HG03135 (cell line): ENCODE measurements around the gene NMB.
"Not testable (repeated sequence)": the region's sequence is repeated elsewhere in the genome, so short reads cannot be mapped to it uniquely, and the experiment has no call there.

ENCODE experiments used
- ATAC-seq: cut with Tn5 transposase; IDR thresholded peaks from one replicate; pipeline ENCODE4 v1.9.1; 2021; ENCODE audit warnings: mild to moderate bottlenecking, moderate library complexity; ENCODE audit not compliant: unreplicated experiment

The NMB gene, protein sequence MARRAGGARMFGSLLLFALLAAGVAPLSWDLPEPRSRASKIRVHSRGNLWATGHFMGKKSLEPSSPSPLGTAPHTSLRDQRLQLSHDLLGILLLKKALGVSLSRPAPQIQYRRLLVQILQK

DNA sequence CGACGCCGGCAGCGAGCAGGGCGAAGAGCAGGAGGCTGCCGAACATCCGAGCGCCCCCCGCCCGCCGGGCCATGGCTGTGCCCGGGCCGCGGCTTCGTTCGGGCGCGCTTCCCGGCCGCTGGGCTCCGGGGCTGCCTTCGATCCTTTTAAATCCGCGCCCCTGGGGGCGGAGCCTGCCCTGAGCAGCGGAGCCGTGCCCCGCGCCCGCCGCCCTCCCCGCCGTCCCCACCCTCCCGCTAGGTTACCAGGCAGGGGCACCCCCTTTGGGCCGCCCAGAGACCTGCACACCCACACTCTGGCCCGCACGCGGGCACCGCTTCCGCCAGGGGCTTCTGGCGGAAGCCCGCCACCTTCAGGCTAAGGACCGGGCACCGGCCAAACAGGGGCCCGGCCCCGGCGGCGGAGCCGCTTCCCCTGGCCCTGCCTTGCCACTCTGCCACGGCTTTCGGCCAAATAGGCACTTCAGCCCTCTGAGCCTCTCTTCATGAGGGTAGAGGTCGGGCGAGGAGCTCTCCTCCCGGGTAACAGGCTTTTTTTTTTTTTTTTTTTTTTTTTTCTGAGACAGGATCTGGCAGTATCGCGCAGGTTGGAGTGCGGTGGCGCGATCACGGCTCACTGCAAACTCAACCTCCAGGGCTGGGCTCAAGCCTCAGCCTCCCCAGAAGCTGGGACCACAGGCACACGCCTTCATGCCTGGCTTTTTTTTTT, at the start of gene NMB:
Gene NMB, minus strand, starts transcription at position 120 of the 708 bp plus-strand sequence. Its CDS starts 47 bp downstream, at position 73.
- ATAC-seq = peak; percentile 54

DNA sequence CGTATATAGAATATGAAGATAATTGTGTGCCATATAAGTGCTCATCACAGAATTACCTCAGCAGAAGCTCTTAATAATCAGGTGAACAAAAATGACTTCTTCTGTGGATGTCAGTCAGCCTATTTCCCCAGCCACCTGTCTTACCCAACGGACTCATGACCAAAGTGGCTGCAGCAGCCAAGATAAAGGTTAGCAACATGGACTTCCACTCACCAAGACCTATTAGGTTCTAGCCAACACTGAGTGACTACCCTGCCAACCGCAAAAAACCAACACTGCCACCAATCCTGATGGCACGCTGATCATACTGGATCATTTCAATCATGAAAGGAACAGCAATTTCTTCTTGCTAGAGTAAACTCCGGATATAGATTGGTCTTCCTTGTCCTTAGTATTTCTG, 45.8 kb upstream of the NMB start:
- ATAC-seq = no peak

DNA sequence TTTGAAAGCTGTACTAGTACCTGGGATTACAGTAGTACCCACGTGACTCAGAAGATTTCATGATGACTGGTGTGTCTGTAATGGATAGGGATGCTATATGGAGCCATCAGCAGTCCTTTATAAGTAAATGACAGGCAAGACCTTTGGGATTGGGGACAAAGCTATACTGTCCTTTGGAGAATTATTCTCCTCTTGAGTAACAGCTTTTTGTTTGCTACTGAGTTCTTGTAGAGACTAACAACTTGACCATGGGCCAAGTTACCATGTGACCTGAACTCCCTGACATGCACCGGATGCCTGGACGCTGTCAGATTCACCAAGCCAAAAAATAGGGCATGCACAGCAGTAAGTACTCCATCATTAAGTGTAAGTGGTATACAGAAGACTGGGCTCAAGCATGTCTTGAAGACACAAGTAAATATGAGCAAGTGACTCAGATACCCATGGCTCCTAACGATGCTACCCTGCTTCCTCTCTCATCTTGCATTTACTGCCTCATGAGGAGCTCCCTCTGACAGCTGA, 45.0 kb upstream of the NMB start:
- ATAC-seq = no peak

DNA sequence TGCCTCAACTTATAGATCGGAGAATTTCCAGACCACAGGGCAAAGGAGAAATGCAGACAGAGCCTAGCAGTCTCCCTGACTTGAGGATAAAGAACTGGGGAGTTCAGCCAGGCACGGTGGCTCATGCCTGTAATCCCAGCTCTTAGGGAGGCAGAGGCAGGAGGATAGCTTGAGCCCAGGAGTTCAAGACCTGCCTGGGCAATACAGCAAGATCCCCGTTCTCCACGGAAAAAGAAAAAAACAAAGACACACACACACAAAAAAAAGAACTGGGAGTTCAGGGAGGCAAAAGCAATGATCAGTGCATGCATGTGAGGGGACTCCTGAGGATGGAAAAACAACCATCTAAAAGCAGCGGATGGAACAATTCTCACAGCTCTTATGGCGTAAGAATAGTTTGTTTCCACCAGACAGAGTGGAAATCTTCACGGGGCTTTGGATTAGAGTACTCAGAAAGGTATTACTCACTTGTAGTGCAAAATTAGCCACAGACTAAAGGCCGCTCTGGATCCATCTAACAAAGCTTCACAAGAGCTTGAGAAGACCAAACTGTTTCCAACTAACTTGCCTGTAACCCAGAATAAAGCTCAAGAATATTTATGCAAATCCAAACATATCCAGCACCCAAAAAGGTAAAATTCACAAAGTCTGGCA, 41.7 kb upstream of the NMB start:
- no peak for ATAC-seq

DNA sequence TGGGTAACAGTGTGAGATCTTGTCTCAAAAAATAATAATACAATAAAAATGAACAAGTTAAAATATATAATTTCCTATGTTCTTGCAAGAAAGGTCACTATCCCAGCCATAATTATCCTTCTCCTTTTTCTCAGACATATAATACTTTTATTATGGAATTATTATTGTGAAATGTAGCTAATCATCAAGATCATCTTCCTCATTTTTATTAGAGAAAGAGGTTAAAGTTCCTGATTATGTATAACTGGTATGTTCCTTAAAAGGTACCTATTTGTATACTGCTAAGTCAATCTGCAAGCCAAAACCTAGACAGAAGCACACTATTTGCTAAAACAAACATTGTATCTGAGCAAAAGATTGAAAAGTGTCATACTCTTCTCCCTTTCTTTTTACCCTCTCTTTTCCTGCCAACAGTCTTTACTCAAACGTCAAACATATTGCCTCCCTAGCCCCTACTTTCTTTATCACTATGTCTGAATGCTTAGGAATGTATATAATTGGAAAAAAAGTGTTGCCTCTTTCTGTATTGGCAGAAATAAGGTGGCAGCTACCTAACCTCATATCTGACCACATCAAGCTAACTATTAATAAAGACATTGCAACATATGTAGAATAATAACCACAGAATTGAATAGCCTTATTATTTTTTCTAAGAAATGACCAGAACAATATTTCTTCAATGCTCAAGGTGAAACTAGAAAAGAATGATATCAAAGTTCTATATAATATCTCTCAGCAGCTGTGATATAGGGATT, 39.4 kb upstream of the NMB start:
- no peak for ATAC-seq

DNA sequence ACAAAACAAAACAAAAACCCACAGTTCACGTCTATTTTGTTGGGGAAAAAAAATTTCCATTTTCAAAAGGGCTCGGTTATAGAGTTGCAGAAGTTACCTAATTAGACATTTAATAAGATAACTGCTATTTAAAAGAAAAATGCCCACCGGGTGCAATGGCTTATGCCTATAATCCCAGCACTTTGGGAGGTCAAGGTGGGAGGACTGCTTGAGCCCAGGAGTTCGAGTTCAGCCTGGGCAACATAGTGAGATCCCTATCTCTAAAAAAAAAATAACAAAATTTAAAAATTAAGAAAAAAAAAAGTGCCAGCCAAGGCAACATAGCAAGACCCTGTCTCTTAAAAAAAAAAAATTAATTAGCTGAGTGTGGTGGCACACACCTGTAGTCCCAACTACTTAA, 38.8 kb upstream of the NMB start:
- ATAC-seq = no peak

DNA sequence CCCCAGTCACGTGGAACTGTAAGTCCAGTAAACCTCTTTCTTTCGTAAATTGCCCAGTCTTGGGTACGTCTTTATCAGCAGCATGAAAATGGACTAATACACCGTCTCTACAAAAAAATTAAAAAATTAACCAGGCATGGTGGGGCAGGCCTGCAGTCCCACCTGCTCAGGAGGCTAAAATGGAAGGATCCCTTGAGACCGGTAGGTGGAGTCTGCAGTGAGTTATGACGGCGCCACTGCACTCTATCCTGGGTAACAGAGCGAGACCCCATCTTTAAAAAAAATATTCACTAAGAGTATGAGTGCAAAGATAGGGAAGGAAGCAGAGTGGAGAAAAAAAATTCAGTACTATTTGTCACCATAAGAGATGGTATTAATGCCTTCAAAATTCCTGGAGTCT, 32.3 kb upstream of the NMB start:
- ATAC-seq = no peak

DNA sequence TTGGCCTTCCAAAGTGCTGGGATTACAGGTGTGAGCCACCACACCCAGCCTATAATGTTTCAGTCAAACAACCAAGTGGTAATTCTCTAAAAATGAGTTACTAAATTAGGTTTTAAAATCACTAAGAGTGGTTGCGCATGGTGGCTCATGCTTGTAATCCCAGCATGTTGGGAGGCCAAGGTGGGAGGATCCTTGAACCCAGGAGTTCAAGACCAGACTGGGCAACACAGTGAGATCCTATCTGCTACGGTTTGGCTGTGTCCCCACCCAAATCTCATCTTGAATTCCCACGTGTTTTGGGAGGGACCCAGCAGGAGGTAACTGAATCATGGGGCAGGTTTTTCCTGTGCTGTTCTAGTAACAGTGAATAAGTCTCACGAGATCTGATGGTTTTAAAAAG, 31.9 kb upstream of the NMB start:
- no peak for ATAC-seq

DNA sequence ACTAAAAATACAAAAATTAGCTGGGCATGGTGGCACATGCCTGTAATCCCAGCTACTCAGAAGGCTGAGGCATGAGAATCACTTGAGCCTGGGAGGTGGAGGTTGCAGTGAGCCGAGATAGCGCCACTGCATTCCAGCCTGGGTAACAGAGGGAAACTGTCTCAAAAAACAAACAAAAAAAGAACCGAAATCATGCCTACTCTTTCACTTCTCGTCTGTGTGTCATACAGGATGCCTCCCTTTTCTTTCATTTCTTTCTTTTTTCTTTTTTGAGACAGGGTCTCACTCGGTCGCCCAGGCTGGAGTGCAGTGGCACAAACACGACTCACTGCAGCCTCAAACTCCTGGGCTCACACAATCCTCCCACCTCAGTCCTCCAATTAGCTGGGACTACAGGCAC, 28.4 kb upstream of the NMB start:
- ATAC-seq = not testable (repeated sequence)

DNA sequence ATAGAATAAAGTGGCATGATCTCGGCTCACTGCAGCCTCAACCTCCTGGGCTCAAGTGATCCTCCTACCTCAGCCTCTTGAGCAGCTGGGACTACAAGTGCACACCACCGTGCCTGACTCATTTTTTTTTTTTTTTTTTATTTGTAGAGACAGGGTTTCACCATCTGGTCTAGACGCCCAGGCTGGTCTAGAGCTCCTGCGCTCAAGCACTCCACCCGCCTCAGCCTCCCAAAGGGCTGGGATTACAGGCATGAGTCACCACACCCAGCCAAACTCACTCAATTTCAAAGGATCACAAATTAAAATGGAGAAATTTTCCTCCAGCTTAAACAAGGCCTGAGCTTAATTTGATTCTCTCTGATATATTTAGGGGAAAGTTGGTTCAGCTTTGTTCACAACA, 27.3 kb upstream of the NMB start:
- no peak for ATAC-seq

DNA sequence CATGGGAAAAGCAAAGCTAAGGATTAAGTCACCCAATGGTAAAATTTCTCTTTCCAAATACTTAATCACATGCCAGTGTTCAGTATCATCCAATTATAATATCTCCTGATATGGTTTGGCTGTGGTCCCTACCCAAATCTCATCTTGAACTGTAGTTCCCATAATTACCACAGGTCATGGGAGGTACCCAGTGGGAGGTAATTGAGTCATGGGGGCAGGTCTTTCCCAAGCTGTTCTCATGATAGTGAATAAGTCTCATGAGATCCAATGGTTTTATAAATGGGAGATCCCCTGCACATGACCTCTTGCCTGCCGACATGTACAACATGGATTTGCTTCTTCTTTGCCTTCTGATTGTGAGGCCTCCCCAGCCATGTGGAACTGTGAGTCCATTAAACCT, 26.1 kb upstream of the NMB start:
- no peak for ATAC-seq

DNA sequence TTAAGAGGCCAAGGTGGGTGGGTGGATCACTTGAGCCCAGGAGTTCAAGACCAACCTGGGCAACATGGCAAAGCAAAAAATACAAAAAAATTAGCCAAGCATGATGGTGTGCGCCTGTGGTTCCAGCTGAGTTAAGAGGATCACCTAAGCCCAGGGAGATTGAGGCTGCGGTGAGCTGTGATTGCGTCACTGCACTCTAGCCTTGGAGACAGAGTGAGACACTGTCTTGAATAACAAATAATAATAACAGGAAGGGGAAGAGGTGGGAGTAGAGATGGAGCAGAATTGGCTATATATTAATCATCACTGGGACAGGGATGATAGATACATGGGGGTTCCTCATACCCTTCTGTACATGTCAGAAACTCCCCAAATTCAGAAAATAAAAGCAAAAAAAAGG, 23.8 kb upstream of the NMB start:
- ATAC-seq = no peak

DNA sequence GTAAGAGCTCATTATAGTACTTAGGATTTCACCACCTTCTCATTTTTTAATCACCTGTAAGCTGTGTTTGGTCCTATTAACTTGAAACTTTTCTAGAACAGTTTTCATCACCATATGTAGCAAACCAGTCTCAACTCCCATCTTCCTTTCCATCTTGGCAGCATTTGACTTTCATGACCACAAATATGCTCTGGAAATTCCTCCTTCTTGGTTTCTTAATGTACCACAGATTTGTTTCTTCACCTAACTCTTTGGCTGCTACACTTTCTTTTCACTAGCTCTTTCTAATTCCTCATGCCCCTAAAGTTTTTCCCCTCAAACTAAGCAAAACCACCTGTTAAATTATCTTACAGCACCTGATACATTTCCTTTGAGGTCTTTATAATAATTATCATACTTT, 13.2 kb upstream of the NMB start:
- no peak for ATAC-seq

DNA sequence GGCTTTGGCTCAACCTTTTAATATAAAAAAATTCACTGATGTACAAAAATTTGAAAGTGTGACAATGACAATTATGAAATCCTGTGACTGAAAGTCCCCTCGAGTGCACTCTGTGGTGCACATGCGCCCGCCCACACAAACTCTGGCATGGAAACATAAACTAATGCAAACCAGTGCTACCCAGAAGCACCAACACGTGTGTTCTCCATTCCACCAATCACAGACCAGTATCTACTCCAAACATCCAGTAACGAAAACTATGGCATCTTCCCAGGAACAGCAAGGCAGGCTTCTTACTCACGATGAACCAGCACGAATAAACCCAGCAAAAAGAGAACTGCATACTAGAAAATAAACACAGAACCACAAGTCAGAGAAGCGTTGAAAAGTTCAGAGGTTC, 11.7 kb upstream of the NMB start:
- ATAC-seq = no peak

DNA sequence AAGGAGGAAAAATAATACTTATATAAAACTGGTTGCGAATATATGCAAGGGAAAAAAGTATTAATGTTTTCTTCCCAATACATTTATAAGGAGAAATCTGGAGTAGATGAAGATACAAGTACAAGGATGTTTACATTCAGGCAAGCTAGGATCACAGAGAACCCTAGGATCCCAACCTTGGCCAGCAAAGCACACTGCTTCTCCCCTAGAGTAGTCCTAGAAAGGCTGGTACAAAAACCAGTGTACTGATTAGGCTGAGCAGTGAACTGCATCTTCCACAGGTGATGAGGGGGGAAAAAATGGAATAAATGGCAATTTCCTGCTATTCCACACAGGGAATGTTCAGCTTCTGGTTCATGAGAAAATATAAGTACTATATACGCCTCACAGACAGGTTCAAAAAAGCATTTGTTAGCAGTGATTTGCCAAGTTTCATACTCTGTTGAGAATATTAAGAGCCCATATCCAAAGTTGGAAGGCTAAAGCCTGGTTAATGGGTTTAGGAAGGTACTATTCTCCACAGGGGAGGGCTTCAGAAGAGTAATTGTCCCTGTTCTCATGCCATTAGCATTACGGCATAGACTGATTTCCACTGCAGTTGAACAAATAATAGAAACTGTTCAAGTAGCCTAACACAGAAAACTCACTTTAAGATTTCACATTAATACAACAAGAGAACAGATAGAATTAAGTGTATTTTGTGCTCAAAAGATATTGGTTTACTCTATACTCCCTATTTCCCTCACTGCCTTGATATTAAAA, 10.4 kb upstream of the NMB start:
- no peak for ATAC-seq

DNA sequence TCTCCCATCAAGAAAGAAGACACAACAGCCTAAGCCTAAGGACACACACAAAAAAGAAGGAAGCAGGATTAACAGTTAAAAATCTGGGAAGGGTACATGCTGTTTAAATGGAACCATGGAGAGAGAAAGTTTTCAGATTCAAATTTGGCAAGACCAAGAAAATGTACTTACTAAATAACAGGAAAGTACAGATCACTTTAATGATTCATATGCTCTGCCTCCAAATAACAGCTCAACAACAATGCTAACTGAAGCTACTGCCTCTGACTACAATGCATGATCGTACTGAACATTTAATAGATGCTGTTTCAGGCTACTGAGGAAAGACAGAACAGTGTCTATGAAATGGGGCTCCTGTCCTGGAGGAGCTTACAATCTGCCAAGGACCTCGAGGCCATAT, 8.4 kb upstream of the NMB start:
- ATAC-seq = no peak

DNA sequence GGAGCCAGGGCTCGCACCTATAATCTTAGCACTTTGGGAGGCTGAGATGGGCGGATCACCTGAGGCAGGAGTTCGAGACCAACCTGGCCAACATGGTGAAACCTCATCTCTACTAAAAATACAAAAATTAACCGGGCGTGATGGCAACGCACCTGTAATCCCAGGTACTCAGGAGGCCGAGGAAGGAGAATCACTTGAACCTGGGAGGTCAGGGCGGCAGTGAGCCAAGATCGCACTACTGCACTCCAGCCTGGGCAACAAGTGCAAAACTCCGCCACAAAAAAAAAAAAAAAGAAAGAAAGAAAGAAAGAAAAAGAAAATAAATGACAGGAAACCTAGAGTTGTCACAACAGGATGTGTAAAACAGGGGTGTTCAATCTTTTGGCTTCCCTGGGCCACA, 3.0 kb upstream of the NMB start:
- no peak for ATAC-seq

DNA sequence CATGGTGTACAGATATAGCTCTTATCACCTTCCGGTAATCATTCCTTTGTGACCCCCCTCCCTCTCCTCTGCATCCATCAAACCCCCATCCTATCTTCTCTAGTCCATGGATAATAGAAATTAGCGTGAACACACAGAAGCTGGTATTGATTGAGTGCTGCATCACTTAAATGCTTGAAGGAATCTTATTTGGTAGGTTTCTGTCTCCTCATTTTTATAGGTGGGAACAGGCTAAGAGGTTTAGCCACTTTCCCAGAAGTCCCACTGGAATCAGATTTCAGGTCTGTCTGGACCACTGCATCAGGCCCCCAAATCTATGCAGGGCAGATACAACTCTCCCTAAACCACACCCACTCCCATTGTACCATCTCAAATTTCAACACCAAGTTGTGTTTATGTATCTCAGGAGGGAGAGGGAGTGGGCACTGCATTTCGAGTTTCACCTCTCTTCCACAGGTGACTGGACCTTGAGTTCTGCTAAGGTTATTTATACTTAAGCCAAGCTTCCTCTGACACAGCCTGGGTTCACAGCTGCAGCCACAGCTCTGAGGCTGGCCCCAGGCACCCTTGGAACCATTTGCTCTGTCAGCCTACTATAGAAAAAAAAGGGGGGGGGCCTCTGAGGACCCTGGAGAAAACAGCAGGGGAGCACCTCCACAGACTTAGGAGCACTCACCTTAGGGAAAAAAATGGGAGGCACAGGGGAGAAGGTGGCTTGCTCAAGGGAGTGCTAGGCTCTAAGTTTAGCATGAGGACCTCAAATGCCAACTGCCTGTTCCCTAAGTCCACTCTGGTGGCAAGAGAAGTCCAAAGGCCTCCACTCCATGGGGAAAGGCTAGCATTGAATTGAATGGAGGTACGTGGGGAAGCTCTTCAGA, 2.1 kb upstream of the NMB start:
- no peak for ATAC-seq

DNA sequence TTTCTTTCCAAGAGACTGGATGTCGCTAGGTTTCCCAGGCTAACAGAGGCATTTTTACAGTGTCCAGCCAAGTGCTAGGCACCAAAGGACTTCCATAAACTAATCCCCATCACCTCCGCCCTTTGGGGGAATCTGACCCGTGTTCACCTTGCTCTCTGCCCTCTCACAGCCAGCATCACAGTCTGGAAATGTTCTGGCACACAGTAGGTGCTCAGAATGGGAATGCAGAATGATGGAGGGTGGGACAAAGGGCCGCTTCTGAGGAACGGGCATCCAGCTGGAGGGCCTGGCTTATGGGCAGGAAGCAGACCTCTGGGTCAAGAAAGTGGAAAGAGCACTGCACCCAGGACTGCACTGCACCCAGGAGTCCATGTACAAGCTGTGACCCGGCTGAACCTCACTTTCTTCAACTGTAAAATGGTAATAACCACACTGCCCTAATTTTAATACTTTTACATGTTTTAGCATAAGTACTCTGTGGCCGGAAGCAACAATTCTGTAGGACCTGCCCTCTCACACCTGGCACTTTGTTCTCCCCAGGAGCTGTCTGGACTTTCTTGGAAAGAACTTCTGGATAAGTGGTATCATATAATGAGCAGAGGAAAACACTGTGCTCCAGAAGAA, 901 bp upstream of the NMB start:
- no peak for ATAC-seq

DNA sequence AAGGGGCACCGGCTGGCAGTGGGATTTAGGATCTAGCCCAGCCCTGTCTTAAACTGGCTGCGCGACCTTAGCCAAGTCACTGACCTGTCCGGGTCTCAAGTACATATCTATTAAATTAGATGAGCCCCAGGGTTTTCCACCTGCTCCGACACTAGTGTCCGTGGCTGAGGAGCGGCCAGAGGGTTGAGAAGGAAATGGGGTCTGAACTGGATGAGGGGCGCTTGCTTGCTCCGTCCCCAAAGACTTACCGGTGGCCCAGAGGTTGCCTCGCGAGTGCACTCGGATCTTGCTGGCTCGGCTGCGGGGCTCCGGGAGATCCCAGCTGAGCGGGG, 285 bp downstream of the NMB start:
- ATAC-seq = no peak
